HepG2 (cell line): ENCODE measurements around the gene COX4I2. TPM values are rescaled to one million over a fixed set of nuclear protein-coding genes. Genes with fewer than 3 reads are reported as not detected.

Experiments used
- ATAC-seq: fragments of 200-7000 bp; cut with Tn5 transposase; 3 replicates; pipeline ENCODE4 v1.9.1; 2020; ENCODE audit warnings: mild to moderate bottlenecking, moderate library complexity
- BruUV-seq: library from RNA; stranded (reverse); fragments of 400-500 nt; replicated peaks from 2 replicates; lab custom pipeline; 2021; lab: Mats Ljungman, UMichigan
- CTCF ChIA-PET: fragments of 300-600 bp; formaldehyde crosslinking; extraction: SDS; loops from one replicate; lab custom pipeline; 2021; ENCODE audit warnings: low total read pairs, inconsistent platforms, low intra/inter-chr PET ratio; lab: Yijun Ruan, JAX
- POLR2A ChIA-PET: fragments of 350-600 bp; sonication (Branson Sonifier 250); formaldehyde crosslinking; loops from one replicate; lab custom pipeline; 2020; ENCODE audit warnings: antibody characterized with exemption, inconsistent platforms; lab: Yijun Ruan, JAX
- DNase-seq: peaks from one replicate; pipeline ENCODE4 v3.0.0-alpha.2; 2015; ENCODE audit warnings: low spot score
- FAIRE-seq: peaks from 3 replicates; lab custom pipeline; 2011; peaks lifted over from hg19 to GRCh38; lab: Jason Lieb, UNC
- H2AFZ ChIP-seq: one replicate; pipeline ENCODE4 v1.6.1; 2011; ENCODE audit warnings: low read length, inconsistent platforms
- H3K27ac ChIP-seq: fragments of 300-600 bp; 3 replicates; pipeline ENCODE4 v1.8.0; 2011; ENCODE audit warnings: mixed run types, mild to moderate bottlenecking, mixed read lengths, low read length, inconsistent platforms; ENCODE audit not compliant: insufficient read depth; ENCODE audit errors: extremely low read length
- H3K27me3 ChIP-seq, 2 experiments: fragments of 200-600 bp in 1 of 2; 2 replicates in 1 of 2; 3 replicates in 1 of 2; pipeline versions ENCODE4 v1.6.0 to v1.8.0; 2011; ENCODE audit warnings: low read length in 2 of 2, mild to moderate bottlenecking in 2 of 2, moderate library complexity in 2 of 2, inconsistent platforms in 1 of 2; ENCODE audit not compliant: insufficient read depth in 2 of 2, control insufficient read depth in 1 of 2
- H3K36me3 ChIP-seq, 2 experiments: fragments of 200-600 bp in 1 of 2; replicated peaks in 1 of 2; 2 replicates in 1 of 2; 3 replicates in 1 of 2; pipeline versions ENCODE4 v1.5.1 to v1.8.0; 2011; ENCODE audit warnings: low read length in 2 of 2, inconsistent platforms in 1 of 2; ENCODE audit not compliant: insufficient read depth in 2 of 2, control insufficient read depth in 1 of 2
- H3K4me1 ChIP-seq: 2 replicates; pipeline ENCODE4 v1.5.1; 2012; ENCODE audit warnings: low read length, inconsistent platforms; ENCODE audit not compliant: insufficient read depth
- H3K4me2 ChIP-seq: 2 replicates; pipeline ENCODE4 v1.6.0; 2011; ENCODE audit warnings: low read depth, low read length, inconsistent platforms
- H3K4me3 ChIP-seq, 3 experiments: fragments of 200-600 bp in 1 of 3; sonication (generic), shearing (Covaris generic) in 1 of 3; replicated peaks in 1 of 3; 2 replicates each; pipeline ENCODE4 v1.5.1; 2011 to 2016; ENCODE audit warnings: low read length in 3 of 3, inconsistent platforms in 2 of 3, low read depth in 2 of 3, mild to moderate bottlenecking in 2 of 3, control low read depth in 1 of 3, mixed read lengths in 1 of 3; ENCODE audit not compliant: insufficient read depth in 1 of 3
- H3K79me2 ChIP-seq: one replicate; pipeline ENCODE4 v1.6.1; 2011; ENCODE audit warnings: low read length, inconsistent platforms; ENCODE audit not compliant: insufficient read depth
- H3K9ac ChIP-seq: 2 replicates; pipeline ENCODE4 v1.6.0; 2011; ENCODE audit warnings: mild to moderate bottlenecking, low read depth, low read length, inconsistent platforms; ENCODE audit not compliant: insufficient read depth
- H3K9me3 ChIP-seq: 2 replicates; pipeline ENCODE4 v1.5.1; 2012; ENCODE audit warnings: mild to moderate bottlenecking, low read length
- H4K20me1 ChIP-seq: 2 replicates; pipeline ENCODE4 v1.6.0; 2011; ENCODE audit warnings: inconsistent platforms, mild to moderate bottlenecking, low read length, moderate library complexity; ENCODE audit not compliant: insufficient read depth
- MXD3 ChIP-seq: IDR thresholded peaks from 2 replicates; pipeline ENCODE4 v1.6.1; 2016; ENCODE audit warnings: mild to moderate bottlenecking, missing biosample characterization, missing genetic modification reagents
- RFX1 ChIP-seq: fragments of 450-650 bp; IDR thresholded peaks from 2 replicates; pipeline ENCODE4 v1.6.1; 2017
- ZBTB1 ChIP-seq: sonication (generic); formaldehyde crosslinking; IDR thresholded peaks from 2 replicates; pipeline ENCODE4 v1.4.0; 2020; ENCODE audit warnings: missing genetic modification reagents, borderline replicate concordance
- ZBTB33 ChIP-seq: sonication (generic); formaldehyde crosslinking; IDR thresholded peaks from 2 replicates; pipeline ENCODE4 v1.4.0; 2020; ENCODE audit warnings: missing genetic modification reagents
- ZMYM3 ChIP-seq: sonication (generic); formaldehyde crosslinking; IDR thresholded peaks from 2 replicates; pipeline ENCODE4 v1.5.1; 2020; ENCODE audit warnings: mild to moderate bottlenecking, missing genetic modification reagents
- ZNF629 ChIP-seq: sonication (generic); formaldehyde crosslinking; conservative IDR thresholded peaks from 2 replicates; pipeline ENCODE4 v1.5.0; 2020; ENCODE audit warnings: missing genetic modification reagents
- WGBS: methylation state at CpG from one replicate; pipeline ENCODE4 v1.1.6; 2017; ENCODE audit warnings: low lambda C conversion rate; 5-methylcytosine and 5-hydroxymethylcytosine counted together
- in situ Hi-C: cut with HindIII; loops from 2 replicates; pipeline ENCODE4 v1.10.0; 2017; ENCODE audit warnings: low pct_unique_long_range_greater_than_20kb; ENCODE audit not compliant: extremely low pct_ligation_motif_present
- intact Hi-C: fragments of 100-400 bp; cut with micrococcal nuclease; formaldehyde crosslinking; loops from one replicate; pipeline ENCODE4 v1.10.0; 2022; ENCODE audit not compliant: unreplicated experiment
- polyA plus RNA-seq, 8 experiments: library from polyadenylated mRNA; depleted of rRNA in 3 of 8; stranded (reverse) in 7 of 8; unstranded in 1 of 8; fragments of >200 nt; fragmentation: Illumina TruSeq in 4 of 8; extraction: Trizol in 4 of 8; gene quantifications; 2 replicates each; pipeline versions ENCODE4 v1.2.1 to v1.2.3, GENCODE V29; 2011 to 2016; ENCODE audit warnings: low read depth in 4 of 8, missing spikeins in 1 of 8, mixed read lengths in 1 of 8; ENCODE audit not compliant: insufficient read depth in 1 of 8
- total RNA-seq, 5 experiments: library from RNA; depleted of rRNA; stranded (reverse); fragments of >200 nt; fragmentation: Illumina TruSeq; extraction: Trizol; gene quantifications; 2 replicates each; pipeline ENCODE4 v1.2.3, GENCODE V29; 2016; ENCODE audit warnings: low read depth in 1 of 5

The COX4I2 gene
- total and polyA plus RNA-seq, 2 of the 13 experiments (the other 11 are each of a cell fraction or from before 2014, with no cell fraction given) = 1.1 TPM; not detected in 1

GRCh38 chr20:31642837-31643236, 5.1 kb downstream of the COX4I2 start:
- Histone ChIP-seq H3K27ac (no peak overlapping the region), H3K9ac (no peak overlapping the region), H4K20me1 (no peaks in the 10 kb centered on the region), H3K36me3 (no peaks in the 10 kb centered on the region), H3K27me3 (peaks cover 13 to 38% of the 10 kb centered on the region in 2 experiments; a peak in 4 of 5 replicates), H2AFZ (no peak overlapping the region), H3K4me1 (peaks cover 26% of the 10 kb centered on the region), H3K4me2 (no peak overlapping the region), H3K4me3 (no peak overlapping the region), H3K9me3 (no peaks in the 10 kb centered on the region), H3K79me2 (no peaks in the 10 kb centered on the region)
- CTCF ChIA-PET = no interaction called here
- TF ChIP-seq ZBTB1 = no peak
- no peak for TF ChIP-seq ZBTB33 (CRISPR knock-in tag)
- 0 out of 2 replicates have a peak, but pooled peaks have one; percentile 6 for TF ChIP-seq RFX1
- POLR2A ChIA-PET = no interaction called here
- no TSS peak for BruUV-seq
- ATAC-seq (no peak), FAIRE-seq (no peak), DNase-seq (no peak)
- WGBS = 31% methylated on average over 1 of the region's 1 CpG
- in situ Hi-C loops = no loop called here
- intact Hi-C loops = no loop called here

- POLR2A ChIA-PET = no interaction called here
- DNase-seq (no peak), FAIRE-seq (no peak), ATAC-seq (no peak)
- Histone ChIP-seq H3K27ac (no peak overlapping the region), H3K4me2 (no peak overlapping the region), H2AFZ (no peak overlapping the region), H3K36me3 (no peaks in the 10 kb centered on the region), H3K9ac (no peak overlapping the region), H3K4me3 (no peak overlapping the region), H3K27me3 (peaks cover 13 to 37% of the 10 kb centered on the region in 2 experiments; a peak in 4 of 5 replicates), H3K9me3 (no peaks in the 10 kb centered on the region), H3K4me1 (peaks cover 19% of the 10 kb centered on the region), H4K20me1 (no peaks in the 10 kb centered on the region), H3K79me2 (no peaks in the 10 kb centered on the region)
- CTCF ChIA-PET = no interaction called here
- peak; percentile 61; the same call in 1 of the 2 replicates for TF ChIP-seq ZMYM3
- peak; percentile 81 for TF ChIP-seq ZNF629 (CRISPR knock-in tag)
- TF ChIP-seq MXD3 (CRISPR knock-in tag) = no peak
- intact Hi-C loops = no loop called here
- WGBS = 52% methylated on average over 4 of the region's 4 CpGs
- in situ Hi-C loops = no loop called here
- BruUV-seq = no TSS peak
These were observed 5.8 kb downstream of the COX4I2 start for GRCh38 chr20:31643522-31643921.
